HG03565 (cell line): ENCODE measurements around the gene DUOXA2.

ENCODE experiments used
- ATAC-seq: cut with Tn5 transposase; IDR thresholded peaks from one replicate; pipeline ENCODE4 v1.9.1; 2021; ENCODE audit warnings: mild to moderate bottlenecking, moderate library complexity; ENCODE audit not compliant: unreplicated experiment

The DUOXA2 gene

DNA sequence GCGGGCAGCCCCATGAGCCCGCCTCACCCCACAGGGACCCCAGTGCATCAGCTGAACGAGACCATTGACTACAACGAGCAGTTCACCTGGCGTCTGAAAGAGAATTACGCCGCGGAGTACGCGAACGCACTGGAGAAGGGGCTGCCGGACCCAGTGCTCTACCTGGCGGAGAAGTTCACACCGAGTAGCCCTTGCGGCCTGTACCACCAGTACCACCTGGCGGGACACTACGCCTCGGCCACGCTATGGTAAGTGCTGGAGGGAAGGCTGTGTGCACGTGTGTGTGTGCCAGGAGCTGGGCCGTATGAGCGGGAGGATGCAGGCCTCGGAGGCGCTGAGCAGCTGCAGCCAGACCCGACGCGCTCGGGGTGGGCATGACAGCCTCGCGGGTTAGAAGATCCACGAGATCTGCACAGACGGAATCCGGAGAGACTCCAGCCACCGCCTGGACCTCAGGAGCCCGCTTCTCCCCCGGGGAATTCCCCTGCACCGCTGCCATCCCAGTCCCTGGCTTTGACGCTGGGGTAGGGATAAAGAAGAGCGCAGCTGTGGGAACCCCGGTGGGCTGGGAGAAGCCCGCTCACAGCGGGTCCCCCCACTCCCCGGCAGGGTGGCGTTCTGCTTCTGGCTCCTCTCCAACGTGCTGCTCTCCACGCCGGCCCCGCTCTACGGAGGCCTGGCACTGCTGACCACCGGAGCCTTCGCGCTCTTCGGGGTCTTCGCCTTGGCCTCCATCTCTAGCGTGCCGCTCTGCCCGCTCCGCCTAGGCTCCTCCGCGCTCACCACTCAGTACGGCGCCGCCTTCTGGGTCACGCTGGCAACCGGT lies 2.6 kb downstream of the DUOXA2 start:
- ATAC-seq: no peak

GRCh38 chr15:45117308-45118130 lies 3.4 kb downstream of the DUOXA2 start:
- ATAC-seq: peak; percentile 12

- peak; percentile 94 for ATAC-seq
Measured at GRCh38 chr15:45118131-45118588, 4.0 kb downstream of the DUOXA2 start.

- no peak for ATAC-seq
Measured at GRCh38 chr15:45118996-45119395, 4.9 kb downstream of the DUOXA2 start.

DNA sequence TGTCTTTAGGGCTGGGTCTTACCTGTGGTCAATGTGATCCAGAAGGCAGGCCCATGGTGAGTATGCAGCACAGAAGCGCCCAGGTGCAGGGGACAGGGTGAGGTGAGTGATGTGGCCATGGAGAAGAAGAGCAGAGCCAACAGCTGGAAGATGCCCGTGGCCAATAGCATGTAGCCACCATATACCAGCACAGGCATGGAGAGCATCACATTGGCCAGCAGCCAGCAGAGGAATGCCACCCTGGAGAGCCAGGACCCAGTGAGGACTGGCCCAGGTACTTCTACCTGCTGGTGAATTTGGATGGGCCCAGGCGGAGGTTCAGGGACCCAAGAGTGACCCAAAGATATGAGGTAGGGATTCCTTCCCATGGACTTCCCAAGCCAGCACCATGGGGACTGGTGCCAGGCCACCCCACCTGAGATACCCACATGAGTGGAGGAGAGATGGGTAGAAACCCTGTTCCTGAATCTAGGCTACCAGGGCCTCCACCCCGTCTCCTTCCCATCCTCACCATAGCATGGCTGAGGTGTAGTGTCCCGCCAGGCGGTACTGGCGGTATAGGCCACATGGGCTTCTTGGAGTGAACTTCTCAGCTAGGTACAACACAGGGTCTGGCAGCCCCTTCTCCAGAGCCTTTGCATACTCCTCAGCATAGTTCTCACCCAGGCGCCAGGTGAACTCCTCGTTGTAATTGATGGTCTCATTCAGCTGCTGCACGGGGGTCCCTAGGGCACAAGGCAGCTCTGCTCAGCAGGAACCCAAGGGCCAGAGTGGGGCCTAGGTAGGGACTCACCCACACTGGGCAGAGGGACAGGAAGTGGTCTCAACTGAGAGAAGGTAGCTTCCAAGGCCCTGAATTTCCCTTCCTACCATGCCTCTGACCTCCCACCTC lies 6.2 kb downstream of the DUOXA2 start:
- ATAC-seq: no peak

- no peak for ATAC-seq
Measured at GRCh38 chr15:45121020-45121419, 6.9 kb downstream of the DUOXA2 start.

DNA sequence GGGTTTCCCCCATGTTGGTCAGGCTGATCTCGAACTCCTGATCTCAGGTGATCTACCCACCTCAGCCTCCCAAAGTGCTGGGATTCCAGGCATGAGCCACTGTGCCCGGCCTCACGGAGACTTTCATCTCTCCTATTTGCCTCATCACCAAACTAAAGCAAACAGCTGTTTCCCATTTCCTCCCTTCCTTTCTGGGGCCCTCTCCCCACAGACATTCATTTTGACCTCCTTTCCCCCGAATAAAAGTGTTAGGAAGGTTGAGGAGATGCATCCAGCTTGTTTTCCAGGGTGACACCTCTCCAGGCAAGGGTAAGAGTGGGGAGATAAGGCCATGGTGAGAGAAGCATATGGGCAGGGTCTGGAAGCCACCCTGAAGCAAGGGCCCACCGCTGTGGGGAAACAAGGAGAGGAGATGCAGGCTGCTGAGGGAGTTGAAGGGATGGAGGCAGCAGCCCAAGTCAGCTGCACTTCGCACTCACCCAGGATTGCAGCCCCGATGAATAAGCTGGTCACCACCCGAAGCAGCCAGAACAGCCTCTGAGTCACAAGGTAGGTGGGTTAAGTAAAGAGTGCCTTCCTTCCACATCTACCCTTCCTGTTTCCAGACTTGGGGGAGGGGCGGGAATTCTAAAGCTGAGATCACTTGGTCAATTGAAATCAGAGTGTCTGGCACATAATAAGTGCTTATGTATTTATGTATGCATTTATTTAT lies 7.7 kb downstream of the DUOXA2 start:
- no peak for ATAC-seq

- ATAC-seq: no peak
Measured at GRCh38 chr15:45122719-45123118, 8.6 kb downstream of the DUOXA2 start.

DNA sequence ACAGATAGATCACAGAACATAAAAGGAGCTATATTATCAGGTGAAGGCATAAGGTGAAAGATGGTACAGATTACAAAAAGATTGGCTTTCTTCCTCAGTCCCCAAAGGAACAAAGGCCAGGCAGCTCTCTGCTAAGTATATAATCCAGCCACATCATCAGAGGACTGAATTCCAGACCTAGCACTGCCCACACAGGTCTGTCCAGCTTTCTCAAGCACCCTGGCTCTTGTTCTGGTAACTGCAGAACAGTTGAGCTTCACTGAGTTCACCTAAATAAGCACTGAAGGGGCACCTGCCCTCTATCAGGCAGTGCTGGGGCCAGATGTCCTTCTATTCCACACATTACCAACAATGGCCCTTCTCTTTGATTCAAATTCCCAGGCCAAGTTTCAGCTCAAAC lies 9.3 kb downstream of the DUOXA2 start:
- ATAC-seq: no peak

DNA sequence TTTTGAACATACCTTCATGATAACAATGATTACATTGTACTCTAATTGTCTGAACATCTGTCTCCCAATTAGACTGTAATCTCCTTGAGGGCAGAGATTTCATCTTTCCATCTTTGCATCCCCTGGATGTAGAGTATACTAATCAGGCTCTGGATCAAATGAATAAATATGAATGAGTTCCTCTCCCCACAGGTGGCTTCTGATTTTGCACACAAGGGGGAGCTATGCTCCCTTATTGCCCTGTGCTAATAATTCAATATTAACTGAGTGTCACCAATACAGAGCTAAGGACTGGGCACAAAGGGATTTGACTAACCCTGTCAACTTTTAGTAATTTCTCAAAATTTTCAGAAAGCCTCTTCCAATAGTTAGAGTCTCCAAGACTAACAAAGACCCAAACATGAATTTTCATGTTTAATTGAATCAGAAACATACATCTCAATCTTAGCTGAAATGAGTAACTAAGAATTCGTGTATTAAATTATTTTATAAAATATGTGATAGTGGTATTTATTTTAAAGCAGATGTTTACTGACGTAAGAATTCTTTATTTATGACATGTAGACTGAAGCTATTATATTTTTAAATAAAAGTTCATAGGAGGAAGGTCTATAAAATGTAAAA lies 12.5 kb downstream of the DUOXA2 start:
- ATAC-seq: no peak

- no peak for ATAC-seq
Measured at GRCh38 chr15:45128971-45129639, 15.0 kb downstream of the DUOXA2 start.

DNA sequence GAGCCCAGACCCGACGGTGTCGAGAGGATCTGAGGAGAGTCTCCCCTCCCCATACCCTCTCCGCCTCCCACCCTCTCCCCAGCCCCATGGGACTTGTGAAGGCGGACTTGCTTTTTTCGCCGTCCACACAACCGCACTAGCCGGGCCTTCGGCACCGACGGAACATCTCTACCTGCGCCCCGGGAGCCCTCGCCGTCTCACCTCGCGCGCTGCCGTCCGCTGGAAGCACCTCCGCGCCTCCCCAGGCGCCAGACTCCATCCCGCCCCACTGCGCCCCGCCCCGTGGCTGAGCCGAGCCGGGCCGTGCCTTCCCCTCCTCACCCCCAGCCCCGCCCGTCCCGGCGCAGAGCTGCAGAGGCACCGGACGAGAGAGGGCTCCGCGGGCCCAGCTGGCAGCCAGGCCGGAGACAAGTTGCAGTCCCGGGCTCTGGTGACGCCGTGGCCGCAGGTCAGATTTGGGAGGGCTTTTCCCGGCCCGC lies 15.6 kb downstream of the DUOXA2 start, which contains the start of the genes DUOX1 and DUOXA1:
Gene DUOX1, plus strand, starts transcription at position 344 of the 479 bp plus-strand sequence. CDS start 1,973 bp downstream, outside the sequence.
Gene DUOXA1, minus strand, starts transcription at position 229 of the 479 bp plus-strand sequence. CDS start 6,865 bp downstream, outside the sequence.
- no peak for ATAC-seq

DNA sequence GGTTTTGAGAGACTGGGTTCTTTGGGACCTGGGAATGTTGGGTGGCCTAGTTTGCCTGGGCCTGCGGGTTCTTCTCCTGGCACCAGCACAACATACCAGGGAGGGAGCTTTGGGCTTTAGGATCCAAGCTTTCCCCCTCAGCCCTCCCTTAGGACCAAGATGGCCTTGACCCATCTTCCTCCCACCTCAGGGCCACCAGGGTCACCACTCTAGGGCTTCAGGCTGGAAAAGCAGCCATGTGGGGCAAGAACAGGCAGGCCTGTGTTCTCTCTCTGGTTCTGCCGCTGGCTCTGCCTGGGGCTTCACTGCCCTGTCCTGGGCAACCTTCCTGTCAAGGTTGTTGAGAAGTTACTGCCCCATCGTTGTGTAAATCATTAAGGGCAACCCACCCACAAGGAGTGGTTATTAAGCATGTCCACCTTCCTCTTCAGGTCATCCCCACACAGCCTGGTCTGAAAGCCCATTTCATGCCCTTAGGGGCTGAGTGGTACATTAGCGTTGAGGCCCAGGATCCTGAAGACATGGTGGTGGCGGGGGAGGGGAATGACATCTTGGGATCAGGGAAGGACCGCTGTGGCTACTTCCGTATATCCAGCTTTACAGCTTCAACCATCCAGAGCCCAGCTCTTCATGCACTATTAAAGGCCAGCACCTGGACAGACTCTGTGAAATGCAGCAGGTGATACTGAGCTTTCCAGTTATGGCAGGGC lies 16.3 kb downstream of the DUOXA2 start:
- ATAC-seq: no peak

DNA sequence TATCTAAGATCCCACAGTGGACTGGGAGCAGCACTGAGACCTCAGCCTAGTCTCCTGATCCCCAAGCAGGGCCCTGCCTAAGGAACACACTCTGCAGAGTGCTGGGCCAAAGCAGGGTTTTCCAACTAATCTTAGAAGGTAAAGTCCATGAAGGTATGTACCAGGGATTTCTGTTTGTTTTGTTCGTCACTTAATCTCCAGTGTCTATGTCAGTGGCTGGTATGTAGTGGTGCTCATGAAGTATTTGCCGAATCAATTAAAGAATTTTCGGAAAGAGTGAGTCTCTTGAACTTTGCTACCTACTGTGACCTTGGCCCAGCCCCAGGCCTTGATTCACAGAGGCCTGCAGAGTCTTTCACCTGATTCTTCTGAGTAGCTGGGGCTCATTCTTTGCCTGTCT lies 17.4 kb downstream of the DUOXA2 start:
- ATAC-seq: no peak

DNA sequence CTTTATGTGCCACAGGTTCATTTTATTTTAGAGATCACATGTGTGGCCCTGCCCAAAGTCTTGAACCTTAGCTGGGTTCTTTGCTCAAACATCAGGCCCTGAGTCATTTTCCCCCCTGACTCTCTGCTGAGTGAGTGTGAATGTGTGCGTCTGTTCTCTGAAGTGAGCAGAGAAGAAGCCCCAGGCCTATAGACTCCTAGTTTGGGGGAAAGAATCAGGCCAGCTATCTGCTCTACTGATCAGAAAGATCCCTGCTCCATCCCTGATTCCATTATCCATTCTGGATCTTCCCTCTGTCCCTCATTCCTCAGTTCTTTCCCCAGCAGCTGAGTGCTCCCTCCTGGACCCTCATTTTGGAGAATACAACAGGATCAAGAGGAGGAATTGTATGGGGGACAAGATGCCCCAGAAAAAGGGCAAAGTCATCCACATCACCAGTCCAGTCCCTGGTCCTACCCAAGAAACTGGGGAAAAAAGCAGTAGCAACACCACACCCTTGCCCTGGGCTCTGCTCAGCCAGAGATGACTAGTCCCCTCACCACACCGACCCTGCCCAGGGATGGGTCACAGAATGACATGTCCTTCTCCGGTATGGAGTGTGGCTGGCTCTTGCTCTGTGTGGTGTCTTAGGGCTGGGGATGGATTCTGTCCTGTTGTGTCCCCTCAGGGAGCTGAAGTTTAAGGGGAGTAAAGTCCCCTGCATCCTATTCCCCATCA lies 18.9 kb downstream of the DUOXA2 start:
- ATAC-seq: no peak

DNA sequence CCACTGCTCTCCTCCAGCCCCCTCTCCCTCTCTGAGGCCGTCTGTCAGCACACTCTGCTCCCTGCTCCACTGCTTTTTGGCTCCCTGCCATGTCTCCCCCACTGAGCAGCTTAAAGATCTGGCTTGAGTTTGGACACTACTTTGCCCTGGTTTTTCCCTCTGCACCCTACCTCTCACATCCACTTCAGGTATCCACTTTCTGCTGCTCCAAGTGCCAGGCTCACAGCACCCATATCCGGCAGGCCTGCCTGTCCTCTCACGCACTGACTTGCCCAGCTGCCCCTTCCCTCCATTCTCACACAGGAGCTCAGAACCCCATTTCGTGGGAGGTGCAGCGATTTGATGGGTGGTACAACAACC lies 19.4 kb downstream of the DUOXA2 start:
- ATAC-seq: no peak

- ATAC-seq: no peak
Measured at GRCh38 chr15:45134046-45134445, 19.9 kb downstream of the DUOXA2 start.
